Activated CD4-positive, CD25-positive, alpha-beta regulatory T cell treated with anti-CD3 and anti-CD28 coated beads, Interleukin-2, amount 50 U/mL, for 16 hours (primary cell): ENCODE results near the gene CD300H.
"Not testable (repeated sequence)": the region's sequence is repeated elsewhere in the genome, so short reads cannot be mapped to it uniquely, and the experiment has no call there.

Source experiments
- DNase-seq: peaks from one replicate; pipeline ENCODE4 v3.0.0-alpha.2; 2020; ENCODE audit warnings: low read depth, low spot score

The CD300H gene

DNA sequence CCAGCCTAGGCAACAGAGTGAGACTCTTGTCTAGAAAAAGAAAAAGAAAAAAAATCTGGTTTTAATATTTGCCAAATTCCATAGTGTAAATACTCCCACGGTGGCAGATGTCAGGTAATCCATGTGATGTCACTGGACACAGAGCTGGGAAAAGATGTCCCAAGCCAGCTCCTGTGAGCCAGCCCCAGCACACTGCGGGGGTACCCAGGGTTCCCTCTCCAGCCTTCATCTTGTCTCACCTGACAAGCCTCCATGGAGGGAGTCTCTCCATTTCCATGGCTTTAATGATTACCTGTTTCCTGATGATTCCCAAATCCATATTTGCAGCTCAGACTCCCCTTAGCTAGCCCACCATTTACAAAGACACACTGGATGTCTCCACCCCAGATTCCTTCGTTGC is 40.6 kb downstream of the CD300H start:
- no peak for DNase-seq

- no peak for DNase-seq
Measured at GRCh38 chr17:74525781-74526288, 41.5 kb downstream of the CD300H start.

- DNase-seq = no peak
Measured at GRCh38 chr17:74525465-74525725, 41.9 kb downstream of the CD300H start.

GRCh38 chr17:74524653-74525464 is 42.5 kb downstream of the CD300H start:
- no peak for DNase-seq

DNA sequence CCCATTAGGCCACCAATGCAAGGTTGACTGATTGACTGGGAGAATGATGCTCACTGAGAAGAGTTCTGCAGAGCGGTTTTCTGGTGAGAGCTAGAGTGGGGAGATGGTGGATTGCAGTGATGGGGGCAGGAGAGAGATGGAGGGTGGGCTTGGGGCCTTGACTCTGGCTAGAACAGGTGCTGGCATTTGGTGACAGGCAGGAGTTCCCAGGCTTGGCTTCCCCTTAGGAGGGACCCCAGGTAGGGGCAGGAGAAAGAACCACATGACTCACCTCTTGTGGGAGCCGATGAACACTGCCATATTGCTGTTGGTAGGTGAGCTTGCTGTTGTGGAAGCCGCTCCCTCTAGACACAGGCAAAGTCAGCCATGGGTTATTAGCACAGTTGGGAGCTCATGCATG is 44.0 kb downstream of the CD300H start:
- DNase-seq = no peak

GRCh38 chr17:74522381-74523105 is 44.8 kb downstream of the CD300H start:
- no peak for DNase-seq

DNA sequence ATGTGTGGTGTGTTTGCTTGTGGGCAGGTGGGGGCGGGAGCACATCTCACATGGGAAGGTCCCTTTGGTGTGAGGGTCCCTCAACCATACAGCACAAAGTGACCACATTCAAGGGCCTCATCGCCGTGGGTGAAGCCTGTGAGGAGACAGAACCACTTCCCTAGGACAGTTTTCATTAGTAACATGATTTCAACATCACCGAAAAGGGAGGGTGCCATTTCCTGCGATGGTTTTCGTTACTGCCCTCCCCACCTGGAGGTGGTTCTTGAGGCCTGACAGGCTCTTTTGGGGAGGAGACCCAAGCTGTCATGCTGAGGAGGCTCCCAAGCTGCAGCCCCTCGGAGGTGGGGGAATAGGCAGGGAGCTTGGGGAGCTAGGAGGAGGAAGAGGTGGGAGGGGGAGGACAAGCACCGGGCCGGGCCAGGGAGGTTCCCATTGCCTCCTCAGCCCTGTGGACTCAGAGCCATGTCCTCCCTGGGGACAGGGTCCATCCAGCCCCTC is 45.6 kb downstream of the CD300H start:
- no peak for DNase-seq

- no peak for DNase-seq
Measured at GRCh38 chr17:74520790-74521480, 46.4 kb downstream of the CD300H start.

DNA sequence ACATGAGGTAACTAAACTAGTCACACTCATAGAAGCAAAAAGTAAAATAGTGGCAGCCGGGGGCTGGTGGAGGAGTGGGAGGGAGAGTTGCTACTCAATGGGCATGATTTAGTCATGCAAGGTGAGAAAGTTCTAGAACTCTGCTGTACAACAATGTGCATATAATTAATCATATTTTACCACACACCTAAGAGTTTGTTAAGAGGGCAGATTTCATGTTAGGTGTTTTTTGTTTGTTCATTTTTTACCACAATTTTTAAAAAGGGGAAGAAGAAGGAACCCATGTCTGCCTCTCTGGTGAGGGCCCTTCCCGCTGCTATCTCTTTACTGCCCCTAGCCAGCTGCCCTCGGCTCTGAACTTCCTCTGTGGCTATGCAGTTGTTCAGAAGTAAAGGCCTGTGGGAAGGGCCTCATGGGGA is 47.3 kb downstream of the CD300H start:
- DNase-seq = no peak

DNA sequence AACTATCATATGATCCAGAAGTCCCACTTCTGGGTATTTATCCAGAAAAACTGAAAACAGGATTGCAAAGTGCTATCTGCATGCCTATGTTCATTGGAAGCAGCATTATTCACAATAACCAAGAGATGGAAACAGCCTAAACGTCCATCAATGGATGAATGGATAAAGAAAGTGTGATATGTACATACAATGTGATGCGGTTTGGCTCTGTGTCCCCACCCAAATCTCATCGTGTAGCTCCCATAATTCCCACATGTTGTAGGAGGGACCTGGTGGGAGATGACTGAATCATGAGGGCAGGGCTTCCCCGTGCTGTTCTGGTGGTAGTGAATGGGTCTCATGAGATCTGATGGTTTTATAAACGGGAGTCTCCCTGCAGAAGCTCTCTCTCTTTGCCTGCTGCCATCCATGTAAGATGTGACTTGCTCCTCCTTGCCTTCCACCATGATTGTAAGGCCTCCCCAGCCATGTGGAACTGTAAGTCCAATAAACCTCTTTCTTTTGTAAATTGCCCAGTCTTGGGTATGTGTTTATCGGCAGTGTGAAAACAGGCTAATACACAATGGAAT is 48.8 kb downstream of the CD300H start:
- DNase-seq = not testable (repeated sequence)

- no peak for DNase-seq
Measured at GRCh38 chr17:74516561-74517328, 50.6 kb downstream of the CD300H start.

DNA sequence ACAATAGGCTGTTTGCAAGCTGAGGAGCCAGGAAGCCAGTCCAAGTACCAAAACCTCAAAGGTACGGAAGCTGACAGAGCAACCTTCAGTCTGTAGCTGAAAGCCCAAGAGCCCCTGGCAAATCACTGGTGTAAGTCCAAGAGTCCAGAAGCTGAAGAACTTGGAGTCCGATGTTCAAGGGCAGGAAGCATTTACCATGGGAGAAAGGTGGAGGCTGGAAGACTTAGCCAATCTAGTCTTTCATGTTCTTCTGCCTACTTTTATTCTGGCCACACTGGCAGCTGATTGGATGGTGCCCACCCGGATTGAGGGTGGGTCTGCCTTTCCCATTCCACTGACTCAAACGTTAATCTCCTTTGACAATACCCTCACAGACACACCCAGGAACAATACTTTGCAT is 51.4 kb downstream of the CD300H start:
- no peak for DNase-seq

DNA sequence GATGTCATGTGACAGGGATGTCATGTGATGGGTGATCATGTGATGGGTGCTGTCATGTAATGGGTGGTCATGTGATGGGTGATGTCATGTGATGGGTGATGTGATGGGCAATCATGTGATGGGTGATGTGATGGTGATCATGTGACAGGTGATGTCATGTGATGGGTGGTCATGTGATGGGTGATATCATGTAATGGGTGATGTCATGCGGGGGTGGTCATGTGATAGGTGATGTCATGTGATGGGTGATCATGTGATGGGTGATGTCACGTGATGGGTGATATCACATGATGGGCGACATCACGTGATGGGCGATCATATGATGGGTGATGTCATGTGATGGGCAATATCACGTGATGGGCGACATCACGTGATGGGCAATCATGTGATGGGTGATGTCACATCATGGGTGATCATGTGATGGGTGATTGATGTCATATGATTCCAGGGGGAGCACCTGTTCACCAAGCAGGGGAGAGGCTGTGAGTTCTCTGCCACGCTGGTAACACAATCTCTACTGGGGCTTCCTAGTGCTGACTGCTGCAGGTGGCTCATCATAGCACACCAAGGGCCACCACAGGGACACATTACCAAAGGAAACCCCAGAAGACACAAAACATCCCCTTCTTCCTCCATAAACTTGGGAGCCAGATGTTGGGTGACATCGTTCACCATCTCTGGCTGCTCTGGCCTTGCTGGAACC is 52.5 kb downstream of the CD300H start:
- no peak for DNase-seq

- DNase-seq = peak; percentile 15
Measured at GRCh38 chr17:74513987-74514631, 53.2 kb downstream of the CD300H start.

DNA sequence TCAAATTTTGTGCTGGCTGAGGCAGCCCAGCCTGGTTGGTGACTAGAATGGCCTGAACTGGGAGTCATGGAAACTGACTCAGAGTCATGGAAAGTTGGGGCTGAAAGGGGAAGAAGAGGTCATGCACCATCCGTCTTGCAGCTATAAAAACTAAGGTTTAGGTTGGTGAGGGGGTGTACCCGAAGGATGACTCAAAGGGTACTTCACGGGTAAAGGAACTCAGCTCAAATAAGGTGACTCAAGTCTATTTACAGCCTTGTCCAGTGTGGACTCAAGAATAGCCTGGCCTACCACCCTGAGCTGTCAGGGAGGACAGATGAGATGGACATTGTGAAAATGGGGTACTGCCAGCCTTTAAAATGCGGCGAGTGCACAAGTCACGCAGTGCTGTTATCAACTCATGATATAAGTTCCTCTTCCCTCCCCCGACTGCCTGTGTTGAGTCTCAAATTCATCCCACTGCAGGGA is 54.7 kb downstream of the CD300H start:
- DNase-seq = no peak

DNA sequence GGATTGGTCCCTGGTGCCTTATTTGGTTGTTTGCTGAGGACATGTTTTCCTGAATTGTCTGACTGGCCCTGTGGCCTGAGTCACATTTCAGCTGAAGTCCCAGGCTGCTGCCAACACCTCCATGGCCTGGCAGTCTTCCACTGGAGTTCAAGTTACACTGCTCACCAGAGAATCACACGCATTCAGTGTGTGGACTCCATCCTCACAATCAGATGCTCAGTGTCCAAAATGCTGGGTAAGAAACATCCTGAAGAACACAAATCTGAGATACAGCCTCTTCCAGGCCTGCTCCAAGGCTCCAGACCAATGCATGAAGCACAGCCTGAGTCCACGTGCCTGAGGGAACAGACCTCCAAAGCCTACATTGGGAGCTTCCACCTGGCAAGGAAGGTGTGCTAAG is 55.3 kb downstream of the CD300H start:
- no peak for DNase-seq
